AG04449 (cell line): ENCODE data around the gene RBPJ.

Source experiments
- CTCF ChIA-PET: fragments of 350-600 bp; formaldehyde crosslinking; extraction: SDS; loops from one replicate; lab custom pipeline; 2021; ENCODE audit warnings: antibody characterized with exemption; lab: Yijun Ruan, JAX
- POLR2A ChIA-PET: fragments of 400-600, 350-600 bp; formaldehyde crosslinking; extraction: SDS; loops from one replicate; lab custom pipeline; 2020; ENCODE audit warnings: antibody characterized with exemption, inconsistent platforms; lab: Yijun Ruan, JAX
- DNase-seq: peaks from one replicate; pipeline ENCODE4 v3.0.0-alpha.2; 2010; ENCODE audit warnings: low read depth, low spot score
- H3K4me3 ChIP-seq: 2 replicates; pipeline ENCODE4 v1.5.1; 2011; ENCODE audit warnings: low read depth, mild to moderate bottlenecking, control low read depth, low read length
- CTCF ChIP-seq: IDR thresholded peaks from one replicate; pipeline ENCODE4 v1.5.1; 2011; ENCODE audit warnings: mild to moderate bottlenecking, moderate library complexity, low read length, control low read depth, inconsistent platforms; ENCODE audit not compliant: insufficient read depth; ENCODE audit errors: missing control alignments

Gene RBPJ

GRCh38 chr4:26342328-26343037 is 21.7 kb downstream of the RBPJ start:
- peak; percentile 70 for DNase-seq
- ChIA-PET POLR2A (no interaction called here), CTCF (interaction anchor here (0.5 to 11.1 kb wide), 3 partner anchors 12 to 355 kb away, joined by 3 to 121 read pairs (median 3); no protein-coding TSS in a partner anchor)
- no peak for TF ChIP-seq CTCF
- H3K4me3 ChIP-seq, result no peak overlapping the region

- no peak for TF ChIP-seq CTCF
- ChIA-PET CTCF (interaction anchor here (0.5 to 11.1 kb wide), 3 partner anchors 12 to 355 kb away, joined by 3 to 121 read pairs (median 3); no protein-coding TSS in a partner anchor), POLR2A (interaction anchor here (0.6 kb wide), 1 partner anchor 11 kb away, joined by 5 read pairs; no protein-coding TSS in a partner anchor)
- no peak overlapping the region for H3K4me3 ChIP-seq
- DNase-seq, result no peak
Measured at GRCh38 chr4:26343038-26343398, 22.2 kb downstream of the RBPJ start.

GRCh38 chr4:26344901-26345564 is 24.2 kb downstream of the RBPJ start:
- ChIA-PET POLR2A (no interaction called here), CTCF (interaction anchor here (0.9 to 11.1 kb wide), 4 partner anchors 14 to 357 kb away, joined by 3 to 121 read pairs (median 8); no protein-coding TSS in a partner anchor)
- no peak for TF ChIP-seq CTCF
- H3K4me3 ChIP-seq, result no peak overlapping the region
- DNase-seq, result no peak

GRCh38 chr4:26345565-26345938 is 24.7 kb downstream of the RBPJ start:
- CTCF ChIA-PET, result interaction anchor here (0.9 to 11.1 kb wide), 4 partner anchors 15 to 357 kb away, joined by 3 to 121 read pairs (median 8); no protein-coding TSS in a partner anchor
- no peak overlapping the region for H3K4me3 ChIP-seq
- POLR2A ChIA-PET, result interaction anchor here (1.0 kb wide), 1 partner anchor 26 kb away, joined by 3 read pairs; no protein-coding TSS in a partner anchor
- TF ChIP-seq CTCF, result no peak
- no peak for DNase-seq

- POLR2A ChIA-PET, result interaction anchor here (1.0 kb wide), 1 partner anchor 27 kb away, joined by 3 read pairs; no protein-coding TSS in a partner anchor
- CTCF ChIA-PET, result interaction anchor here (1.2 to 11.1 kb wide), 3 partner anchors 16 to 264 kb away, joined by 4 to 121 read pairs (median 10); no protein-coding TSS in a partner anchor
- no peak for TF ChIP-seq CTCF
- DNase-seq, result no peak
- no peak overlapping the region for H3K4me3 ChIP-seq
Measured at GRCh38 chr4:26346203-26346620, 25.4 kb downstream of the RBPJ start.
